ENCODE results near the gene SETD4.

The SETD4 gene

GRCh38 chr21:36064085-36064460 lies 3.7 kb upstream of the SETD4 start:
- no peak for DNase-seq (ENCODE audit: low spot score)
- no peak for TF ChIP-seq CTCF (IDR thresholded peaks at IDR 0.05; ENCODE audit: borderline replicate concordance, control extremely low read depth, extremely low read depth, insufficient read depth, missing control alignments)
- in situ Hi-C loops (cut with MboI; ENCODE audit: low sequenced_read_pairs, unreplicated experiment): no loop called here

DNA sequence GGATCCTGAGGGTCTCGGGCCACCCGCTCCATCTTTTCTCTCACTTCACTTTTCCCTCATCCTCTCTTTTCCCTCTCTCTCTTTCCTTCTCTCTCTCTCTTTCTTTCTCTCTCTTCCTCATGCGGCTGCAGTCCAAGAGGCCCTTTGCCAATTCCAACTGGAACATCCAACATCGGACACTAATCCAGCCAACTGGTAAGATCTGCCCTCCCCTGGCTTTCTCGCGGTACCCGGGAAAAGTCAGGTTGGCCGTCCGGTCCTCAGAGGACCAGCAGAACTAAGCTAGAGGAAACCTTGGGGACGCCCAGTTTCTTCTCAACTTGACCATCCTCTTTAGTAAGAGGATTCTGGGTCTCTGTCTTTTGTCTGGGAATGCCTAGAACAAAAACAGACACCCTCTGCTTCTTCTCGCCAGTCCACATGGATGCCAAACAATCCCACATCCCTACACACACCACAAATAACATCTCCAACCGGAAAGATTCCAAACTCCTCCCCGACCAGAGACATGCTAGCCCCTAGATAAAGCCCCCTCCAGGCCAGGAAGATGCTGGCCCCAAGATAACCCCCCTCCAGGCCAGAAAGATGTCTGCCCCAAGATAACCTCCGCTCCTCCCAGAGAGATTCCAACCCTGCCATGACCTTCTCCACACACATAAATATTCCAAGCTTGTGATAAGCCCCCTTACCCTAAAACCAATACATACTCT lies 3.2 kb upstream of the SETD4 start:
- no peak for DNase-seq (ENCODE audit: low spot score)
- TF ChIP-seq CTCF (IDR thresholded peaks at IDR 0.05; ENCODE audit: borderline replicate concordance, control extremely low read depth, extremely low read depth, insufficient read depth, missing control alignments): no peak

DNA sequence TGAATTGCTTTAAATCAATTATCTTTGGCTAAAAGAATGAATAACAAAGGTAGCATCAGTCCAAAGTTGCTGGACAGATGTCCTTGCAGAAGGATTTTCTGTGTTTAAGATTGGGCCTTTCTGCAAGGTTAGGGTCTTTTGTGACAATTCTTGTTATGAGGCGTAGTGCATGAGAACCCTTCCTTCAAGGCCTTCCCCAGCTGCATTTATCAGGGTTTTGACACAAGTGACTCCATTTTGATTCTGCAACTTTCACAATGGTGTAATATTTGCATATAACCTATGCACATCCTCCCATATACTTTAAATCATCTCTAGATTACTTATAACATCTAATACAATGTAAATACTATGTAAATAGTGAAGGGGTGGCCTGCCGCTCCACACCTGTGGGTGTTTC lies 1.1 kb upstream of the SETD4 start:
- no peak for DNase-seq (ENCODE audit: low spot score)
- no peak for TF ChIP-seq CTCF (IDR thresholded peaks at IDR 0.05; ENCODE audit: borderline replicate concordance, control extremely low read depth, extremely low read depth, insufficient read depth, missing control alignments)
- in situ Hi-C loops (cut with MboI; ENCODE audit: low sequenced_read_pairs, unreplicated experiment): no loop called here

More for the DNA sequence above, 3.2 kb upstream of the SETD4 start:
- in situ Hi-C loops (cut with MboI; ENCODE audit: low sequenced_read_pairs, unreplicated experiment): no loop called here

DNA sequence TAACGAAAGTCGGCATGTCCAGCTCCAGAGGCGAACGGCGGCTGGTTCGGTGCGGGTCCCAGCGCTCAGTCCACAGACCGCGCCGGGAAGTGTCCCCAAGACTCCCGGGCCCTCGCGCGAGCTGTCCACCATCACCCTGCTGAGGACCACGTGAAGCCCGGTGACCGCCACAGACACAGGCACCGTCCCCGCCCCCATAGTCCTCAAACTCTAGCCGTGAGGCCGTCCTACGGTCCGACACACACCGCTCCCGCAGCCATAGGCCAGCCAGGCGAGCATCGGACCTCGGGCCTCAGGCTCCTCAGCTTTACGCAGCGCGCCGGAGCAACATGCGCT lies 535 bp downstream of the SETD4 start:
- in situ Hi-C loops (cut with MboI; ENCODE audit: low sequenced_read_pairs, unreplicated experiment): no loop called here
- TF ChIP-seq CTCF (IDR thresholded peaks at IDR 0.05; ENCODE audit: borderline replicate concordance, control extremely low read depth, extremely low read depth, insufficient read depth, missing control alignments): no peak
- peak; percentile 72 for DNase-seq (ENCODE audit: low spot score)

DNA sequence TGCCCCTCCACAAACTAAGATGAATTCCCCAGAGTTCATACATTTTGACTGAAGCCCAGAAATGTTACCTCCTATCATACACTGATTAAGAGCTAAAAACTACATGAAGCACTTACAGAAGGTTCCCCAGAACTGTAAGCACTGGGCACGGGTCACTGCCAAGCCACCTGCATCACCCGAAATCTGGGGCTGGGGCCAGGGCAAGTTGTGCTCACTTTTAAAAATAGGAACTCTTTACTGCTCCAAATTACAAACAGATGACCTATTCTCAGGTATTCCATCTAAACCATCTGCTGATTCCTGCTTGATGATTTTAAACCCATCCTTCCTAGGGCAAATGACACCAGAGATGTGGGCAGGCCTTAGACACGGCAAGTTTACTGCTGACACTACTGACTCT lies 4.8 kb downstream of the SETD4 start:
- DNase-seq (ENCODE audit: low spot score): no peak
- TF ChIP-seq CTCF (IDR thresholded peaks at IDR 0.05; ENCODE audit: borderline replicate concordance, control extremely low read depth, extremely low read depth, insufficient read depth, missing control alignments): no peak
- in situ Hi-C loops (cut with MboI; ENCODE audit: low sequenced_read_pairs, unreplicated experiment): no loop called here

DNA sequence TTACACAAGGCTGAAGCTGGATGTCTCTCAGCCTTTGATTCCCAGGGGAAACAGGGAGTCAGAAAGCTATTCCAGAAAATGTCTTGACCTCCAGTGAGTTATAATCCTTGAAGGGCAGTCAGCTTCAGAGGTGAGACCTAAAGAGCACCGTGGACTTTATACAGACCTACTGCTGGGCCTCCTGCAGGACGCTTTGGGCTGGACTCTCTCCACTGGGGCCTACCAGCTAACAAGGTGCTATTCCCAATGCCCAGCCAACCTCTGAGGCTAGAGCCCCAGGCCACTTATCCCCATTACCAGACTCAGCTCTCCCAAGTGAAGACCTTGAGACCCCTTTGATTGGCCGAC lies 6.6 kb downstream of the SETD4 start:
- in situ Hi-C loops (cut with MboI; ENCODE audit: low sequenced_read_pairs, unreplicated experiment): no loop called here
- TF ChIP-seq CTCF (IDR thresholded peaks at IDR 0.05; ENCODE audit: borderline replicate concordance, control extremely low read depth, extremely low read depth, insufficient read depth, missing control alignments): no peak
- DNase-seq (ENCODE audit: low spot score): no peak
